ENCODE results near the gene PDE2A.

GRCh38 chr11:72688929-72689328 is 14.7 kb upstream of the PDE2A start:
- TF ChIP-seq CTCF (IDR thresholded peaks at IDR 0.05) = no peak
- TF ChIP-seq TCF7L2 (IDR thresholded peaks at IDR 0.05; ENCODE audit: low read depth, low read length) = no peak
- no peak for TF ChIP-seq REST (IDR thresholded peaks at IDR 0.05; ENCODE audit: insufficient read depth in 1 of 2, low read depth in 2 of 2, low read length in 1 of 2)
- TF ChIP-seq POLR2AphosphoS5 (IDR thresholded peaks at IDR 0.05; ENCODE audit: low read depth, low read length) = no peak

Data from Panc1 (cell line).